Measurements from ENCODE around the gene CADM1.

Gene CADM1

GRCh38 chr11:115447273-115447864, 56.8 kb downstream of the CADM1 start:
- no peaks in the 10 kb centered on the region for H3K4me1 ChIP-seq (ENCODE audit: control insufficient read depth, low read length)
- no peaks in the 10 kb centered on the region for H4K20me1 ChIP-seq (ENCODE audit: control insufficient read depth, insufficient read depth, low read depth, low read length)
- H3K4me2 ChIP-seq (ENCODE audit: low read length), result no peak overlapping the region
- H3K9me2 ChIP-seq (replicated peaks; ENCODE audit: control insufficient read depth, low read length), result no peaks in the 10 kb centered on the region
- H3F3A ChIP-seq (ENCODE audit: control insufficient read depth, insufficient read depth), result no peaks in the 10 kb centered on the region
- TF ChIP-seq CTCF (IDR thresholded peaks at IDR 0.05; ENCODE audit: low read depth, low read length, poor library complexity, severe bottlenecking) (no peak), EZH2phosphoT487 (IDR thresholded peaks at IDR 0.05; ENCODE audit: borderline replicate concordance, low read length) (no peak)
- no peaks in the 10 kb centered on the region for H3K36me3 ChIP-seq (ENCODE audit: control insufficient read depth, low read length)
- H3K4me3 ChIP-seq (ENCODE audit: low read length), result no peak overlapping the region
- H3K79me2 ChIP-seq (ENCODE audit: control insufficient read depth, low read length), result no peaks in the 10 kb centered on the region
- H3K27me3 ChIP-seq (ENCODE audit: control insufficient read depth, low read length), result no peaks in the 10 kb centered on the region
- no peak overlapping the region for H3K27ac ChIP-seq (ENCODE audit: low read depth, low read length)
- peaks cover 6% of the 10 kb centered on the region; the same call in 1 of the 2 replicates for H3K9me3 ChIP-seq (ENCODE audit: control insufficient read depth, insufficient read depth, low read length)

- Histone ChIP-seq H3F3A (ENCODE audit: control insufficient read depth, insufficient read depth) (no peaks in the 10 kb centered on the region), H3K79me2 (ENCODE audit: control insufficient read depth, low read length) (no peaks in the 10 kb centered on the region), H3K27ac (ENCODE audit: low read depth, low read length) (no peak overlapping the region), H3K36me3 (ENCODE audit: control insufficient read depth, low read length) (no peaks in the 10 kb centered on the region), H3K4me3 (ENCODE audit: low read length) (no peak overlapping the region), H3K4me2 (ENCODE audit: low read length) (no peak overlapping the region), H3K4me1 (ENCODE audit: control insufficient read depth, low read length) (no peaks in the 10 kb centered on the region), H3K9me3 (ENCODE audit: control insufficient read depth, insufficient read depth, low read length) (peaks cover 6% of the 10 kb centered on the region; the same call in 1 of the 2 replicates), H3K9me2 (replicated peaks; ENCODE audit: control insufficient read depth, low read length) (no peaks in the 10 kb centered on the region), H3K27me3 (ENCODE audit: control insufficient read depth, low read length) (no peaks in the 10 kb centered on the region), H4K20me1 (ENCODE audit: control insufficient read depth, insufficient read depth, low read depth, low read length) (no peaks in the 10 kb centered on the region)
- TF ChIP-seq CTCF (IDR thresholded peaks at IDR 0.05; ENCODE audit: low read depth, low read length, poor library complexity, severe bottlenecking) (no peak), EZH2phosphoT487 (IDR thresholded peaks at IDR 0.05; ENCODE audit: borderline replicate concordance, low read length) (no peak)
These were observed 58.0 kb downstream of the CADM1 start for GRCh38 chr11:115446214-115446613.

- Histone ChIP-seq H3K27me3 (ENCODE audit: control insufficient read depth, low read length) (no peaks in the 10 kb centered on the region), H3K4me1 (ENCODE audit: control insufficient read depth, low read length) (no peaks in the 10 kb centered on the region), H3K36me3 (ENCODE audit: control insufficient read depth, low read length) (no peaks in the 10 kb centered on the region), H3K4me3 (ENCODE audit: low read length) (no peak overlapping the region), H3K27ac (ENCODE audit: low read depth, low read length) (no peak overlapping the region), H3K9me3 (ENCODE audit: control insufficient read depth, insufficient read depth, low read length) (peaks cover 6% of the 10 kb centered on the region; the same call in 1 of the 2 replicates), H3K79me2 (ENCODE audit: control insufficient read depth, low read length) (no peaks in the 10 kb centered on the region), H4K20me1 (ENCODE audit: control insufficient read depth, insufficient read depth, low read depth, low read length) (no peaks in the 10 kb centered on the region), H3K9me2 (replicated peaks; ENCODE audit: control insufficient read depth, low read length) (no peaks in the 10 kb centered on the region), H3F3A (ENCODE audit: control insufficient read depth, insufficient read depth) (no peaks in the 10 kb centered on the region), H3K4me2 (ENCODE audit: low read length) (no peak overlapping the region)
- TF ChIP-seq CTCF (IDR thresholded peaks at IDR 0.05; ENCODE audit: low read depth, low read length, poor library complexity, severe bottlenecking), result no peak
- TF ChIP-seq EZH2phosphoT487 (IDR thresholded peaks at IDR 0.05; ENCODE audit: borderline replicate concordance, low read length), result no peak
These were observed 59.7 kb downstream of the CADM1 start for GRCh38 chr11:115444542-115444941.
